Activated T-helper 2 cell treated with anti-CD3 and anti-CD28 coated beads, Interferon-gamma antibody, Interleukin-2, Interleukin-4, amounts not matched to agents 10 μg/mL and 5 μg/mL and 100 μg/mL, durations not matched to agents 14 hours and 24 hours and 36 hours (primary cell): Measurements from ENCODE around the gene USP37. TPM values are rescaled to one million over a fixed set of nuclear protein-coding genes. Genes with fewer than 3 reads are reported as not detected.
"Not testable (repeated sequence)": the region's sequence is repeated elsewhere in the genome, so short reads cannot be mapped to it uniquely, and the experiment has no call there.

Experiments used
- DNase-seq: peaks from one replicate; pipeline ENCODE4 v3.0.0; 2021; ENCODE audit warnings: low spot score
- H3K27ac Mint-ChIP-seq: one replicate; pipeline ENCODE4 v1.8.0; 2021; ENCODE audit warnings: mixed read lengths
- H3K27me3 Mint-ChIP-seq: one replicate; pipeline ENCODE4 v1.8.0; 2021; ENCODE audit warnings: low read depth, mixed read lengths
- H3K36me3 Mint-ChIP-seq: one replicate; pipeline ENCODE4 v1.8.0; 2021; ENCODE audit warnings: low read depth, mixed read lengths
- H3K4me1 Mint-ChIP-seq: one replicate; pipeline ENCODE4 v1.8.0; 2021; ENCODE audit warnings: low read depth, mixed read lengths
- H3K4me3 Mint-ChIP-seq: one replicate; pipeline ENCODE4 v1.8.0; 2021; ENCODE audit warnings: low read depth, mild to moderate bottlenecking, moderate library complexity, mixed read lengths
- H3K9me3 Mint-ChIP-seq: one replicate; pipeline ENCODE4 v1.8.0; 2021; ENCODE audit warnings: mixed read lengths
- intact Hi-C: fragments of 100-400 bp; cut with micrococcal nuclease; formaldehyde crosslinking; loops from one replicate; pipeline ENCODE4 v1.15.1; 2023
- total RNA-seq: library from RNA; stranded (reverse); gene quantifications from 2 replicates; pipeline ENCODE4 v1.2.3, GENCODE V29; 2022

Gene USP37
- total RNA-seq, 1 donor from 2014 or later = 43.7 TPM

DNA sequence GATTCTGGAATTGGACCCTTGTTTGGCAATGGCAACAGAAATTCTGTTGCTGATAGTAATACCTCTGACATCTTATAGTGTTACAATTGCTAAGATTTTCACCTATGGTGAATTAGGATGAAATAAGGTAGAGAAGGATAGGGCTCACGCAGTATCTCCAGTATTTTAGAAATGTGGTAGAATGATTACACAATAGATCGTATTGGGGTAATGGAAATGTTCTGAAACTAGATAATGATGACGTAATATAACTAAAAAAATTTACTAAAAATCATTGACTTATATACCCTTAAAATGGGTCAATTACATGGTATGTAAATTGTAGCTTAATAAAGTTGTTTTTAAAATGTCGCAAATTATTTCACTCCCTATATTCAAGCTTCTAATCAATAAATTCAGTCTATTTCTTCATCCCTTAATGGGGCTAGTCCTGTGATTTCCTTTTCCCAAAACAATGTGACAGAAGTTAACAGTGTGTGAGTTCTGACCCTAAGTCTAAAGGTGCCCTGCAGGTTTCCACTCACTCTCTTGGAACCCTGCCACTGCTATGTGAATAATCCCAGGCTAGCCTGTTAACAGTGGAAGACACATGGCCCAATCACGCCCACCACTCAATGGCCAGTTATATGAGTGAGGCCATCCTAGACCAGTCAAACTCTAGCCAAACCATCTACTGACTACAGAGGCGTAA, 31.2 kb downstream of the USP37 start:
- Mint-ChIP-seq H3K36me3 (peaks cover 53% of the 10 kb centered on the region), H3K9me3 (no peaks in the 10 kb centered on the region), H3K27me3 (no peaks in the 10 kb centered on the region), H3K4me3 (no peak overlapping the region), H3K4me1 (no peaks in the 10 kb centered on the region), H3K27ac (no peak overlapping the region)
- DNase-seq = no peak
- intact Hi-C loops = no loop called here

DNA sequence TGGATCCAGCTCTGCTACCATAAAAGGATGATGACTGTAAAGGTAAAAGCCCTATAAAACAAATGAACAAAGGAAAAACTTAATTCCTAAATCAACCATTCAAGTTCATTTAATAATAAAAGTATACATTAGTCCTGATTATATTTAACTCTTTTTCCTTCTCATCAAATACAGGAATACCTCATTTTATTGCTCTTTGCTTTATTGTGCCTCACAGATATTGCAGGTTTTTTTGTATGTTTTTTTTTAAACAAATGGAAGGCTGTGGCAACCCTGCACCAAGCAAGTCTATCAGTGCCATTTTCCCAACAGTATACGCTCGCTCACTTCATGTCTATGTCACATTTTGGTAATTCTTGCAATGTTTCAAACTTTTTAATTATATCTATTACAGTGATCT, 38.2 kb downstream of the USP37 start:
- Mint-ChIP-seq H3K36me3 (peaks cover 82% of the 10 kb centered on the region), H3K4me1 (no peaks in the 10 kb centered on the region), H3K9me3 (peaks cover 5% of the 10 kb centered on the region), H3K27me3 (no peaks in the 10 kb centered on the region), H3K27ac (no peak overlapping the region), H3K4me3 (no peak overlapping the region)
- DNase-seq = no peak
- intact Hi-C loops = no loop called here

DNA sequence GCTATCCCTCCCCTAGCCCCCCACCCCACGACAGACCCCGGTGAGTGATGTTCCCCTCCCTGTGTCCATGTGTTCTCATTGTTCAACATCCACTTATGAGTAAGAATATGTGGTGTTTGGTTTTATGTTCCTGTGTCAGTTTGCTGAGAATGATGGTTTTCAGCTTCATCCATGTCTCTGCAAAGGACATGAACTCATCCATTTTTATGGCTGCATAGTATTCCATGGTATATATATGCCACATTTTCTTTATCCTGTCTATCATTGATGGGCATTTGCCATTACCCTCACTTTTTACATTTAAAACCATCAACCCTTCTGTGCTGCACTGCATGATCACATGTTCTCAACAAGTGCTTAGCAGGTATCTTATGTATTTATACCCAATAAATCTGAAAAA, 39.7 kb downstream of the USP37 start:
- H3K27ac Mint-ChIP-seq, H3K27me3 Mint-ChIP-seq, H3K4me1 Mint-ChIP-seq, H3K4me3 Mint-ChIP-seq, DNase-seq, intact Hi-C loops: not testable (repeated sequence)
- Mint-ChIP-seq H3K9me3 (peaks cover 15% of the 10 kb centered on the region), H3K36me3 (peaks cover 93% of the 10 kb centered on the region)

DNA sequence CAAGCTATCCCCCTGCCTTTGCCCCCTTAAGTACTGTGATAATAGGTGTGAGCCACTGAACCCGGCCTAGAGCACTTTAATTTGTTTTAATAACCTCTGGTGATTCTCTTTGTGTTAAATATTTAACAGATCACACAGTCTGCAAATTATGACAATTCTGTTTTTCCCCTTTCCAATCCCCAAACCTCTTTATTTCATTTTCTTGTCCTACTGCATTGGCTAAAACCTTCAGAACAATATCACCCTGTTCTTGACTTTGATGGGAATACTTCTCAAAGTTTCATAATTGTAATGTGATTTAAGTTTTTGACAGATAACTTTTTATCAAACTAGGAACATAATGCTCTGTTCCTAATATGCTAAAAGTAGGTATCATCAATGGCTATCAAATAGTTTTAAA, 44.5 kb downstream of the USP37 start:
- Mint-ChIP-seq H3K4me1 (peaks cover 8% of the 10 kb centered on the region), H3K27ac (no peak overlapping the region), H3K4me3 (no peak overlapping the region)

DNA sequence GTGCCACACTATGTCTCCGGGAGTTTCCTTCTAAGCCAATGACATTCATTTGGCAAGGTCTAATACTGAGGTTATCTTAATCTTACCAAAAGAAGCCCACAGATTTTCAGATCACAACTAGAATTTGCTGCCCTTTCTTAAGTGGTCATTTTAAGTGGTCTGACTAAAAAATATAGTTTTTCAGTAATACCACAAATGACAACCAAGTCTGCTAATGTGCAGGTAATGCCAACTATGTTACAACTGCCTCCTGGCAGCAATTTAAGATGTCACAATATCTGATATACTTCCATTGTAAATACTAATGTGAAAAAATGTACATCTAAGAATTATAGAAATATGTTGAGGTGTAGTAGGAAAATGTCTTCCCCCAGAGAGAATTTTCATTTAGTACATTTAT, 49.3 kb downstream of the USP37 start:
- H3K4me3 Mint-ChIP-seq = no peak overlapping the region
- no peak overlapping the region for H3K27ac Mint-ChIP-seq
- intact Hi-C loops = loop anchor here (5.0 kb wide), 1 partner anchor 122 kb away; the partner anchor contains the start of gene CTDSP1
- no peak for DNase-seq
- H3K4me1 Mint-ChIP-seq = peaks cover 21% of the 10 kb centered on the region
- H3K27me3 Mint-ChIP-seq = no peaks in the 10 kb centered on the region
- H3K36me3 Mint-ChIP-seq = peaks cover 75% of the 10 kb centered on the region
- H3K9me3 Mint-ChIP-seq = peaks cover 4% of the 10 kb centered on the region

More for the DNA sequence above, 44.5 kb downstream of the USP37 start:
- H3K9me3 Mint-ChIP-seq = peaks cover 15% of the 10 kb centered on the region
- DNase-seq = no peak
- peaks cover 86% of the 10 kb centered on the region for H3K36me3 Mint-ChIP-seq
- intact Hi-C loops = no loop called here
- H3K27me3 Mint-ChIP-seq = no peaks in the 10 kb centered on the region

DNA sequence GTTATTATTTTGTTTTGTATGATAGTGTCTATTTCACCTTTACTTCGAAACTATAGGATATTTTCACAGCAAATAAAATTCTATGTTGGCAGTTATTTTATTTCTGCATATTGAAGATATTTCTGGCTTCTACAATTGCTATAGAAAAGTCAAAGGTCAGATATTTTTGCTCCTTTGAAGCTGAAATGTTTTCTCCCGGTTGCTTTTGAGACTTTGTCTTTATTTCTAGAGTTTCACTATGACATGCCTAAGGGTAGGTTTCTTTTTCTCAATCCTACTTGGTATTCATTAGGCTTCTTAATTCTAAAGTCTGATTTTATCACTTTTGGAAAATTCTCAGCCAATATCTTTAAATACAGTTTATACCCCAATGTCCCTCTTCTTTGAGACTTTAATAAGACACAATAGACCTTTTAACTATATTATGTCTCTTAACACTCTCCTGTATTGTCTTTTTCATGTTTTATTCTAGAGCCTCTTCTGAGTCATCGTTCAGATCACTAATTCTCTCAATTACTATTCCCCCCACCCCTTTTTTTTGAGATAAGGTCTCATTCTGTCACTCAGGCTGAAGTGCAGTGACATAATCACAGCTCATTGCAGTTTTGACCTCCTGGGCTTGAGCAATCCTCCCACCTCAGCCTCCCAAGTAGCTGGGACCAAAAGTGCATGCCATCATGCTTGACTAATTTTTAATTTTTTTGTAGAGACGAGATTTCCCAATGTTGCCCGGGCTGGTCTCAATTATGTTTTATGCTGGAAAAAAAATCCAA, 50.5 kb downstream of the USP37 start:
- no peak for DNase-seq
- Mint-ChIP-seq H3K9me3 (no peaks in the 10 kb centered on the region), H3K4me1 (peaks cover 21% of the 10 kb centered on the region), H3K27ac (peak overlapping the region; percentile 47), H3K4me3 (no peak overlapping the region), H3K36me3 (peaks cover 69% of the 10 kb centered on the region), H3K27me3 (no peaks in the 10 kb centered on the region)
- intact Hi-C loops = loop anchor here (5.0 kb wide), 1 partner anchor 120 kb away; the partner anchor contains the start of gene CTDSP1

DNA sequence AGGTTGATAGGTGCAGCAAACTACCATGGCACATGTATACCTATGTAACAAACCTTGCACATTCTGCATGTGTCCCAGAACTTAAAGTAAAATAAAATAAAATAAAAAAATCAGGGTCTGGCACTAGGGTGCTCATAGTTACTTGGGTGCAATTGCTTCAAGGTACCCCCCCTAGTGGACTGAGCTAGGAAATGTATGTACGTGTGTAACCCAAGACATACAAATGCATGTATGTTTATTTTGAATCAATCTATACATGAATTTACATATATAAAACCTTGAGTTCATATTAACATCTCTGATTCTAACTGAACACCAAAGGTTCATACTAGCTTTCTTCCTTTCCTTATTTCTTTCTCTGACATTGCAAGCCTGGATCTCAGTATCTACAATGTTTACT, 51.5 kb downstream of the USP37 start:
- H3K27me3 Mint-ChIP-seq = no peaks in the 10 kb centered on the region
- H3K27ac Mint-ChIP-seq = no peak overlapping the region
- H3K4me3 Mint-ChIP-seq = no peak overlapping the region
- peaks cover 21% of the 10 kb centered on the region for H3K4me1 Mint-ChIP-seq
- no peaks in the 10 kb centered on the region for H3K9me3 Mint-ChIP-seq
- DNase-seq = no peak
- peaks cover 71% of the 10 kb centered on the region for H3K36me3 Mint-ChIP-seq
- intact Hi-C loops = loop anchor here (5.0 kb wide), 1 partner anchor 119 kb away; the partner anchor contains the start of gene CTDSP1

DNA sequence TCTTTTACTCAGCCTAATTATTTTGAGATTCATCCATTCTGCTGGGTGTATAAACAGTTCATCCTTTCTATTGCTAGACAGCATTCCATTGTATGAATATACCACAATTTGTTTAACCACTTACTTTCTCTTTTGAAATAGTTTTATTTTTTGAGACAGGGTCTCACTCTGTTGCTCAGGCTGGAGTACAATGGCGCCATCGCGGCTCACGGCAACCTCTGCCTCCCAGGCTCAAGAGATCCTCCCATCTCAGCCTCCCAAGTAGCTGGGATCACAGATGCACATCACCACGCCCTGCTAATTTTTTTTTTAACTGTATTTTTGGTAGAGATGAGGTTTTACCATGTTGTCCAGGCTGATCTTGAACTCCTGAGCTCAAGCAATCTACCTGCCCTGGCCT, 54.5 kb downstream of the USP37 start:
- DNase-seq = no peak
- intact Hi-C loops = no loop called here
- H3K36me3 Mint-ChIP-seq = peaks cover 69% of the 10 kb centered on the region
- no peak overlapping the region for H3K27ac Mint-ChIP-seq
- H3K9me3 Mint-ChIP-seq = no peaks in the 10 kb centered on the region
- H3K27me3 Mint-ChIP-seq = no peaks in the 10 kb centered on the region
- H3K4me3 Mint-ChIP-seq = no peak overlapping the region
- peaks cover 18% of the 10 kb centered on the region for H3K4me1 Mint-ChIP-seq

DNA sequence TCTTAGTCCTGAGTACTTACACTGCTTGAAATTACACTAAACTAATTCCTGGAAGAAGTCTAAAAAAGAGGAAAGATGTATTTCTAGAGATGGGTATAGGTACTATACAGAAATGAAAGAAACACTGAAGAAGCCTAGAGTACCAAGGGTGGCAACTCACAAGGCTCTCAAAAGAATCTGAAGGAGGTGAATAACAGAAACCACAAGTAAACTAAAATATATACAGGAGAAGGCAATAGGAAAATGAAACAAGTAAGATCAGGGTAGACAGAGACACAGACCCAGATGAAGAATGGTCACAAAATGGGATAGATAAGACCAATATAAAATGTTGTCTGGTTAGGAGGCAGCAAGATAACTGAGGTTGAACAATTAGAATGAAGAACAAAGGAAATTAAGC, 59.9 kb downstream of the USP37 start:
- intact Hi-C loops = no loop called here
- H3K27me3 Mint-ChIP-seq = no peaks in the 10 kb centered on the region
- H3K27ac Mint-ChIP-seq = peak overlapping the region; percentile 60
- peaks cover 66% of the 10 kb centered on the region for H3K36me3 Mint-ChIP-seq
- H3K4me1 Mint-ChIP-seq = peaks cover 9% of the 10 kb centered on the region
- no peak for DNase-seq
- no peak overlapping the region for H3K4me3 Mint-ChIP-seq
- no peaks in the 10 kb centered on the region for H3K9me3 Mint-ChIP-seq

DNA sequence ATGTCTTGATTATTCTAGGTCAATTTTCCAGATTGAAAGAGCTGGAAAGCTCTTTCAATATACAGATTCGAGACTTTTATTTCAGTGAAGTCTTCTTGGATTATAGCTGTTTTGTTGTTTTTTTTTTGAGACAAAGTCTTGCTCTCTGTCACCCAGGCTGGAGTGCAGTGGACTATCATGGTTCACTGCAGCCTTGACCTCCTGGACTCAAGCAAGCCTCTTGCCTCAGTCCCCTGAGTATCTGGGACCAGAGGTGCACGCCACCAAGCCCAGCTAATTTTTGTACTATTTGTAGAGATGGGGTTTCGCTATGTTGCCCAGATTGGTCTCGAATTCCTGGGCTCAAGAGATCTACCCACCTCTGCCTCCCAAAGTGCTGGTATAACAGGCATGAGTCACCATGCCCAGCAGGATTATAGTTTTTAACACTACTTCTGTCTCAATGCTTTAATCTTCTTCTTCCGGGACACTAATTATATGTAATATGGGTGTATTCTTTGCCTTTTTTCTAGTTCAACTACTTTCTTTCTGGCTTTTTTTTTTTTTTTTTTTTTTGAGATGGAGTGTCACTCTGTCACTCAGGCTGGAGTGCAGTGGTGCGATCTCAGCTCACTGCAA, 62.3 kb downstream of the USP37 start:
- Mint-ChIP-seq H3K27me3 (no peaks in the 10 kb centered on the region), H3K27ac (peak overlapping the region; percentile 8), H3K9me3 (no peaks in the 10 kb centered on the region), H3K4me3 (no peak overlapping the region), H3K36me3 (peaks cover 73% of the 10 kb centered on the region), H3K4me1 (peaks cover 9% of the 10 kb centered on the region)
- intact Hi-C loops = no loop called here
- no peak for DNase-seq

DNA sequence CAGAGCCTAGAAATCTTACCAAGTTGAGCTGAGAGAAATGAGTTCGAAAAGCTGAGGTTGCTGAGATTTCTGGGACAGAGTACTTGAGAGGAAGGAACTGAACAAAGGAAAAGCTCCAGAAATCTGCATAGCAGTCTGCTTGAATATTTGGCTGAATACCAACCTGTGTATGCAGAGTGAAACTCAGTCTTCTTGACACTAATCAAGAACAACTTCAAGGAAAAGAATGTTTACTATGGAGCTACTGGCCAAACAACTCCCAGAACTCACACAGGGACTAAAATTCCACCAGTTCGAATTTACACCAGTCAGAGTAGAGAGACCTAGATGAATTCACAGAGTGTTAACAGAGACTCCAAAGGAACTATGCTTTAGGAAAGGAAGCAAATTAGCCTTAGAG, 66.5 kb downstream of the USP37 start:
- Mint-ChIP-seq H3K4me3 (no peak overlapping the region), H3K27me3 (no peaks in the 10 kb centered on the region), H3K36me3 (peaks cover 56% of the 10 kb centered on the region), H3K4me1 (no peaks in the 10 kb centered on the region), H3K27ac (no peak overlapping the region), H3K9me3 (no peaks in the 10 kb centered on the region)
- intact Hi-C loops = no loop called here
- DNase-seq = no peak

DNA sequence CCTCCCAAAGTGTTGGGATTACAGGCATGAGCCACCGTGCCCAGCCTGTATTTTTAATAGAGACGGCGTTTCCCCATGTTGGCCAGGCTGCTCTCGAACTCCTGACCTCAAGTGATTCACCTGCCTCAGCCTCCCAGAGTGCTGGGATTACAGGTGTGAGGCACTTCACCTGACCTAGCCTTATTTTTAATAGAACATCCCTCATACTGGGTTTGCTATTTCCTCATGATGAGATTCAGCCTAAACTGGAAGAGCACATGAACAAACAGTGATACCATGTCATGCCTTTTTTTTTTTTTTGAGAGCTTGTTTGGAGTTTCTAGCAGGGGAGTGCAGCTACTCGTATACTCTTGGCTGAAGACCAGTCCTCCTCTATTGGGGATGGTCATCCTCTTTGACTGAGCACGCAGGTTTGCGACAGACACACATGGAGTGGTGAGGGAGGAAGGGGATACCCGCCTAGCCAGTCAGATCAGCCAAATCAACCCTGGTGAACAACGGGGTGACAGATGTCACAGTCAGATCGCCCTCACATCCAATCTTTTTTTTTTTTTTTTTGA, 67.6 kb downstream of the USP37 start:
- Mint-ChIP-seq H3K9me3 (no peaks in the 10 kb centered on the region), H3K4me3 (no peak overlapping the region), H3K27ac (no peak overlapping the region), H3K36me3 (peaks cover 54% of the 10 kb centered on the region), H3K27me3 (no peaks in the 10 kb centered on the region), H3K4me1 (no peaks in the 10 kb centered on the region)
- intact Hi-C loops = no loop called here
- no peak for DNase-seq
